Smooth muscle cell (in vitro differentiated cells): ENCODE data around the gene NKD2. TPM values are rescaled to one million over a fixed set of nuclear protein-coding genes. Genes with fewer than 3 reads are reported as not detected.
"Not testable (repeated sequence)": the region's sequence is repeated elsewhere in the genome, so short reads cannot be mapped to it uniquely, and the experiment has no call there.

ENCODE experiments used
- DNase-seq: peaks from one replicate; lab custom pipeline; 2025; ENCODE audit not compliant: unreplicated experiment; lab: John Stamatoyannopoulos, UW
- H2AFZ ChIP-seq: fragments of 200-600 bp; sonication (generic); 2 replicates; pipeline ENCODE4 v1.6.0; 2016; ENCODE audit warnings: antibody characterized with exemption, low read depth, mild to moderate bottlenecking
- H3F3A ChIP-seq: fragments of 200-600 bp; sonication (generic); 2 replicates; pipeline ENCODE4 v1.6.0; 2017; ENCODE audit warnings: antibody characterized with exemption, low read depth
- H3K27ac ChIP-seq: fragments of 200-600 bp; sonication (generic); 2 replicates; pipeline ENCODE4 v1.5.1; 2016; ENCODE audit warnings: low read depth, mild to moderate bottlenecking
- H3K27me3 ChIP-seq: fragments of 200-600 bp; sonication (generic); 2 replicates; pipeline ENCODE4 v1.6.1; 2016; ENCODE audit warnings: low read depth, mild to moderate bottlenecking
- H3K36me3 ChIP-seq: fragments of 200-600 bp; sonication (generic); 2 replicates; pipeline ENCODE4 v1.5.1; 2016; ENCODE audit warnings: low read depth
- H3K4me1 ChIP-seq: fragments of 200-600 bp; sonication (generic); 2 replicates; pipeline ENCODE4 v1.5.1; 2016; ENCODE audit warnings: low read depth
- H3K4me2 ChIP-seq: fragments of 200-600 bp; sonication (generic); 2 replicates; pipeline ENCODE4 v1.6.0; 2016; ENCODE audit warnings: mild to moderate bottlenecking
- H3K4me3 ChIP-seq: fragments of 200-600 bp; sonication (generic); 2 replicates; pipeline ENCODE4 v1.5.1; 2016; ENCODE audit warnings: mild to moderate bottlenecking
- H3K79me2 ChIP-seq: fragments of 200-600 bp; sonication (generic); 2 replicates; pipeline ENCODE4 v1.6.0; 2016; ENCODE audit warnings: low read depth, mild to moderate bottlenecking
- H3K9ac ChIP-seq: fragments of 200-600 bp; sonication (generic); 2 replicates; pipeline ENCODE4 v1.6.0; 2016; ENCODE audit warnings: low read depth
- H3K9me3 ChIP-seq: fragments of 200-600 bp; sonication (generic); replicated peaks from 2 replicates; pipeline ENCODE4 v1.5.1; 2016; ENCODE audit warnings: low read depth
- H4K20me1 ChIP-seq: fragments of 200-600 bp; sonication (generic); 2 replicates; pipeline ENCODE4 v1.6.0; 2016; ENCODE audit warnings: low read depth
- WGBS: methylation state at CpG from one replicate; pipeline ENCODE4 v1.1.7; 2016; ENCODE audit warnings: low lambda C conversion rate; 5-methylcytosine and 5-hydroxymethylcytosine counted together
- polyA plus RNA-seq: library from polyadenylated mRNA; unstranded; fragments of >200 nt; fragmentation: Nextera tagmentation; extraction: Ambion mirVana; gene quantifications from 2 replicates; pipeline ENCODE4 v1.2.1, GENCODE V29; 2016
- total RNA-seq: library from RNA; depleted of rRNA; stranded (reverse); fragments of >200 nt; gene quantifications from 2 replicates; pipeline ENCODE4 v1.2.3, GENCODE V29; 2014
- TF ChIP-seq, protein P1 (sequence below): fragments of 200-600 bp; sonication (generic); IDR thresholded peaks from 2 replicates; pipeline ENCODE4 v1.5.1; 2017; ENCODE audit warnings: borderline replicate concordance, mild to moderate bottlenecking, antibody characterized with exemption; ENCODE audit not compliant: insufficient read depth, poor library complexity, severe bottlenecking

The NKD2 gene
- total and polyA plus RNA-seq, 2 experiments from 2014 or later: 32.5 to 122 TPM

GRCh38 chr5:1079961-1080360 is 71.4 kb downstream of the NKD2 start:
- Histone ChIP-seq H2AFZ (no peak overlapping the region), H3K79me2 (no peaks in the 10 kb centered on the region), H3K4me3 (no peak overlapping the region), H3K9ac (no peak overlapping the region), H3K4me2 (no peak overlapping the region), H3K4me1 (no peaks in the 10 kb centered on the region), H3K36me3 (no peaks in the 10 kb centered on the region), H3K9me3 (no peaks in the 10 kb centered on the region), H4K20me1 (no peaks in the 10 kb centered on the region), H3K27ac (no peak overlapping the region), H3K27me3 (no peaks in the 10 kb centered on the region), H3F3A (no peaks in the 10 kb centered on the region)
- DNase-seq: no peak
- WGBS: 96% methylated on average over 19 of the region's 35 CpGs
- TF ChIP-seq, protein P1, sequence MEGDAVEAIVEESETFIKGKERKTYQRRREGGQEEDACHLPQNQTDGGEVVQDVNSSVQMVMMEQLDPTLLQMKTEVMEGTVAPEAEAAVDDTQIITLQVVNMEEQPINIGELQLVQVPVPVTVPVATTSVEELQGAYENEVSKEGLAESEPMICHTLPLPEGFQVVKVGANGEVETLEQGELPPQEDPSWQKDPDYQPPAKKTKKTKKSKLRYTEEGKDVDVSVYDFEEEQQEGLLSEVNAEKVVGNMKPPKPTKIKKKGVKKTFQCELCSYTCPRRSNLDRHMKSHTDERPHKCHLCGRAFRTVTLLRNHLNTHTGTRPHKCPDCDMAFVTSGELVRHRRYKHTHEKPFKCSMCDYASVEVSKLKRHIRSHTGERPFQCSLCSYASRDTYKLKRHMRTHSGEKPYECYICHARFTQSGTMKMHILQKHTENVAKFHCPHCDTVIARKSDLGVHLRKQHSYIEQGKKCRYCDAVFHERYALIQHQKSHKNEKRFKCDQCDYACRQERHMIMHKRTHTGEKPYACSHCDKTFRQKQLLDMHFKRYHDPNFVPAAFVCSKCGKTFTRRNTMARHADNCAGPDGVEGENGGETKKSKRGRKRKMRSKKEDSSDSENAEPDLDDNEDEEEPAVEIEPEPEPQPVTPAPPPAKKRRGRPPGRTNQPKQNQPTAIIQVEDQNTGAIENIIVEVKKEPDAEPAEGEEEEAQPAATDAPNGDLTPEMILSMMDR: no peak

GRCh38 chr5:1080432-1080831 is 71.8 kb downstream of the NKD2 start:
- H3K27ac ChIP-seq: no peak overlapping the region
- no peaks in the 10 kb centered on the region for H3K27me3 ChIP-seq

DNA sequence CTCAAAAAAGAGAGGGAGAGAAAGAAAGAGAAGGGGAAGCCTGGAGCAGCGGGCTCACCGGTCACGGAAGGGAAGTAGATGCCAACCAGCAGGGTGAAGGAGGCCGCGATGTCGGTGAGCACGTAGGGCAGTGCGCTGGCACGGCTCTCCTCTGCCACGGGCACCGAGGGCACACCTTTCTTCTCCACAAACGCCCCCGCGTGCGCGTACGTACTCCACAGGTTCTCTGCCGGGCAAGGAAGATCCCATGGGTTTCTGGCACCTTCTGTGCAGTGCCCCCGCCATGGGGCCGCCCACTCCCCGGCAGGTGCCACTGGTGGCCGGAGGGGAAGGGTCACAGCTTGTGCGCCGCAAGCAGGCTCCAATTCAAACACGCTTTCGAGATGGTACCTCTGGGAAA is 72.9 kb downstream of the NKD2 start:
- 99% methylated on average over 26 of the region's 26 CpGs for WGBS

More at GRCh38 chr5:1080432-1080831, 71.8 kb downstream of the NKD2 start:
- Histone ChIP-seq H3K9ac (no peak overlapping the region), H3K4me3 (no peak overlapping the region), H3F3A (no peaks in the 10 kb centered on the region), H3K9me3 (no peaks in the 10 kb centered on the region), H4K20me1 (no peaks in the 10 kb centered on the region), H3K79me2 (no peaks in the 10 kb centered on the region), H3K36me3 (no peaks in the 10 kb centered on the region), H3K4me1 (no peaks in the 10 kb centered on the region), H2AFZ (no peak overlapping the region), H3K4me2 (no peak overlapping the region)
- DNase-seq: no peak
- 76% methylated on average over 7 of the region's 18 CpGs for WGBS
- TF ChIP-seq, protein P1: no peak

DNA sequence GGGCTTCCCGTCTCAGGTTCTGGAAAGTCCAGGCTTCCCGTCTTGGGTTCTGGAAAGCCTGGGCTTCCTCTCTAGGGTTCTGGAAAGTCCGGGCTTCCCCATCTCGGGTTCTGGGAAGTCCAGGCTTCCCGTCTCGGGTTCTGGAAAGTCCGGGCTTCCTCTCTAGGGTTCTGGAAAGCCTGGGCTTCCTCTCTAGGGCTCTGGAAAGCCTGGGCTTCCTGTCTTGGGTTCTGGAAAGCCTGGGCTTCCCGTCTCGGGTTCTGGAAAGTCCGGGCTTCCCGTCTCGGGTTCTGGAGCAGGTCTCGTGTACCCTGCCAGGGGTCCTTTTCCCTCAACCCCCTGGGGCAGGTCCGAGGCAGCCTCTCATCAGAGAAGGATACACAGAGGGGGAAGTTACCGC is 74.4 kb downstream of the NKD2 start:
- H3K79me2 ChIP-seq, H3K9me3 ChIP-seq, H4K20me1 ChIP-seq: not testable (repeated sequence)

More for the DNA sequence above, 72.9 kb downstream of the NKD2 start:
- Histone ChIP-seq H3K27me3 (no peaks in the 10 kb centered on the region), H2AFZ (no peak overlapping the region), H3F3A (no peaks in the 10 kb centered on the region), H3K79me2 (no peaks in the 10 kb centered on the region), H4K20me1 (no peaks in the 10 kb centered on the region), H3K4me2 (no peak overlapping the region), H3K9ac (no peak overlapping the region), H3K4me1 (no peaks in the 10 kb centered on the region), H3K4me3 (no peak overlapping the region), H3K27ac (no peak overlapping the region), H3K9me3 (no peaks in the 10 kb centered on the region), H3K36me3 (no peaks in the 10 kb centered on the region)
- TF ChIP-seq, protein P1: no peak
- DNase-seq: no peak

More for the DNA sequence above, 74.4 kb downstream of the NKD2 start:
- not testable (repeated sequence) for DNase-seq, H3K4me3 ChIP-seq, H3F3A ChIP-seq, H3K9ac ChIP-seq, H3K27ac ChIP-seq, H3K4me1 ChIP-seq, H3K36me3 ChIP-seq, H2AFZ ChIP-seq, H3K4me2 ChIP-seq, H3K27me3 ChIP-seq
- 91% methylated on average over 15 of the region's 15 CpGs for WGBS
